ENCODE measurements around the gene KCNG2. TPM values are rescaled to one million over a fixed set of nuclear protein-coding genes. Genes with fewer than 3 reads are reported as not detected.

KCNG2 gene
- total RNA-seq, 4 donors from 2014 or later, result 0.41 to 6.7 TPM; not detected in 2

DNA sequence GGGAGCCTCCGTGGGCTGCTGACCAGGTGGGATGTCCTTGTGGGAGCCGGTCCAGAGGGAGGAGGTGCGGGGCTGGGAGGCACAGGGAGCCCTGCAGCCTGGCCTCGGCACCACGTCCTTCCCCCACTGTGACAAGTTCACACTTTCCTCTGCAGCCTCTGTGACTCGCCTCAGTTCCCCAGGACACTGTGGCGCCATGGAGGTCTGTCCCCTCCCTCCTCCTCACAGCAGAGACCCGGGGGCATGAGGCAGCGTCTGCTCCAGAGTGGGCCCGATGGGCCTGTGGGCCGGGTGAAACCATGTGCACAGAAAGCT, 27.3 kb upstream of the KCNG2 start:
- no peak overlapping the region for H3K27ac ChIP-seq
- no peaks in the 10 kb centered on the region for H3K36me3 ChIP-seq
- peaks cover 5% of the 10 kb centered on the region for H3K27me3 ChIP-seq
- intact Hi-C loops (cut with DNase I; ENCODE audit: low total_unique reads), result no loop called here
- no peaks in the 10 kb centered on the region for H3K9me3 ChIP-seq
- in situ Hi-C loops (cut with MboI; ENCODE audit: low pct_ligation_motif_present in 1 of 4, low pct_unique_long_range_greater_than_20kb in 1 of 4, low sequenced_read_pairs in 3 of 4), result no loop called here
- no peaks in the 10 kb centered on the region for H3K4me1 ChIP-seq
- DNase-seq, result peak; percentile 0
- TF ChIP-seq, protein P1, sequence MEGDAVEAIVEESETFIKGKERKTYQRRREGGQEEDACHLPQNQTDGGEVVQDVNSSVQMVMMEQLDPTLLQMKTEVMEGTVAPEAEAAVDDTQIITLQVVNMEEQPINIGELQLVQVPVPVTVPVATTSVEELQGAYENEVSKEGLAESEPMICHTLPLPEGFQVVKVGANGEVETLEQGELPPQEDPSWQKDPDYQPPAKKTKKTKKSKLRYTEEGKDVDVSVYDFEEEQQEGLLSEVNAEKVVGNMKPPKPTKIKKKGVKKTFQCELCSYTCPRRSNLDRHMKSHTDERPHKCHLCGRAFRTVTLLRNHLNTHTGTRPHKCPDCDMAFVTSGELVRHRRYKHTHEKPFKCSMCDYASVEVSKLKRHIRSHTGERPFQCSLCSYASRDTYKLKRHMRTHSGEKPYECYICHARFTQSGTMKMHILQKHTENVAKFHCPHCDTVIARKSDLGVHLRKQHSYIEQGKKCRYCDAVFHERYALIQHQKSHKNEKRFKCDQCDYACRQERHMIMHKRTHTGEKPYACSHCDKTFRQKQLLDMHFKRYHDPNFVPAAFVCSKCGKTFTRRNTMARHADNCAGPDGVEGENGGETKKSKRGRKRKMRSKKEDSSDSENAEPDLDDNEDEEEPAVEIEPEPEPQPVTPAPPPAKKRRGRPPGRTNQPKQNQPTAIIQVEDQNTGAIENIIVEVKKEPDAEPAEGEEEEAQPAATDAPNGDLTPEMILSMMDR (IDR thresholded peaks at IDR 0.05), result no peak
- TF ChIP-seq POLR2AphosphoS5 (IDR thresholded peaks at IDR 0.05) (no peak), EP300 (IDR thresholded peaks at IDR 0.05; ENCODE audit: low read depth) (no peak), POLR2A (IDR thresholded peaks at IDR 0.05) (no peak)
- H3K4me3 ChIP-seq, result no peak overlapping the region
- 30 to 73% methylated on average over 2 to 6 of the region's 11 CpGs for WGBS, 2 donors (ENCODE audit: low coverage in 1 of 2)

DNA sequence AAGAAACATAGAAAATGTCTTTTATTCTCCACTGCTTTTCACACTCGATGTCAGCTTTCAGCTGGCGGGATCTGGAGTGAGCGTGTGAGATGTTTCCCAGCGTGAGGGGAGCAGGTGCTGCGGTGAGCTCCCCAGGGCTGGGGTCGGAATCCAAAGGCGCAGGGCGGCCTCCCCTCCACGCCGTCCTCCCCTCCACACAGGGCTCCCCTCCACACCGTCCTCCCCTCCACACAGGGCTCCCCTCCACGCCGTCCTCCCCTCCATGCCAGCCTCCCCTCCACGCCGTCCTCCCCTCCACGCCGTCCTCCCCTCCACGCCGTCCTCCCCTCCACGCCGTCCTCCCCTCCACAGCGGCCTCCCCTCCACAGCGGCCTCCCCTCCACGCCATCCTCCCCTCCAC, 26.9 kb upstream of the KCNG2 start:
- Histone ChIP-seq H3K9me3 (no peaks in the 10 kb centered on the region), H3K27ac (no peak overlapping the region), H3K27me3 (peaks cover 5% of the 10 kb centered on the region), H3K4me1 (no peaks in the 10 kb centered on the region), H3K4me3 (no peak overlapping the region), H3K36me3 (no peaks in the 10 kb centered on the region)
- 60 to 95% methylated on average over 2 to 13 of the region's 24 CpGs for WGBS, 2 donors (ENCODE audit: low coverage in 1 of 2)
- intact Hi-C loops (cut with DNase I; ENCODE audit: low total_unique reads), result no loop called here
- in situ Hi-C loops (cut with MboI; ENCODE audit: low pct_ligation_motif_present in 1 of 4, low pct_unique_long_range_greater_than_20kb in 1 of 4, low sequenced_read_pairs in 3 of 4), result no loop called here
- no peak for TF ChIP-seq POLR2AphosphoS5 (IDR thresholded peaks at IDR 0.05)
- no peak for TF ChIP-seq POLR2A (IDR thresholded peaks at IDR 0.05)
- TF ChIP-seq, protein P1 (IDR thresholded peaks at IDR 0.05), result no peak
- TF ChIP-seq EP300 (IDR thresholded peaks at IDR 0.05; ENCODE audit: low read depth), result no peak
- peak; percentile 8 for DNase-seq

DNA sequence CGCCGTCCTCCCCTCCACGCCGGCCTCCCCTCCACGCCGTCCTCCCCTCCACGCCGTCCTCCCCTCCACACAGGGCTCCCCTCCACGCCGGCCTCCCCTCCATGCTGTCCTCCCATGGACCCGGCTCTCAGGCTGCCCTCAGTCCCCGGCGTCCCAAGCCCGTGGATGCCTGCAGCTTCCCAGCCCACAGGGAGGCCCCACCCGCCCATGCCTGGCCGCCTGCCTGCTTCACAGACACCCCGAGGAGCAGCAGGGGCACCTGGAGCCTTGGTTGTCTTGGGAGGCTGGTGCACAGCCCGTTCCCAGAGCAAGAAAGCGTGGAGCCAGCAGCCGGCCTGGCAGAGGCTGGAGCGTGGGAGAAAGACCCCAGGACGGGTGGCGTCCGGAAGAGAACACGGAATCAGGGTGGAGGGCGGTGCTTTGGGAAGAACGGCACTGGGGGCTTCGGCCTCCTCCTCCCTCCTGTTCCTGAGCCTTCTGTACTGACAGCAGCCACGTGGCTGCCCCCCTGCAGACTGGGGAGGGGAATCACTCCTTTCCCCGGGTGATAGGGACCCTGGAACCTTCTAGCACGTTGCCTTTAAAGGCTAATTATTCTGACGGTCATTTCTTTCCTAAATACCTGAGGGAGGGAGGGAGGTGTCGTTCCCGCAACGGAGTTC, 26.2 kb upstream of the KCNG2 start:
- Histone ChIP-seq H3K4me1 (no peaks in the 10 kb centered on the region), H3K36me3 (no peaks in the 10 kb centered on the region), H3K9me3 (no peaks in the 10 kb centered on the region), H3K4me3 (no peak overlapping the region), H3K27ac (no peak overlapping the region), H3K27me3 (peaks cover 5% of the 10 kb centered on the region)
- TF ChIP-seq, protein P1 (IDR thresholded peaks at IDR 0.05), result no peak
- no peak for TF ChIP-seq EP300 (IDR thresholded peaks at IDR 0.05; ENCODE audit: low read depth)
- TF ChIP-seq POLR2A (IDR thresholded peaks at IDR 0.05), result no peak
- no peak for TF ChIP-seq POLR2AphosphoS5 (IDR thresholded peaks at IDR 0.05)
- WGBS, 2 donors (ENCODE audit: low coverage in 1 of 2), result 75% methylated on average over 11 to 35 of the region's 35 CpGs
- in situ Hi-C loops (cut with MboI; ENCODE audit: low pct_ligation_motif_present in 1 of 4, low pct_unique_long_range_greater_than_20kb in 1 of 4, low sequenced_read_pairs in 3 of 4) (no loop called here), intact Hi-C loops (cut with DNase I; ENCODE audit: low total_unique reads) (no loop called here)
- peak; percentile 7 for DNase-seq

DNA sequence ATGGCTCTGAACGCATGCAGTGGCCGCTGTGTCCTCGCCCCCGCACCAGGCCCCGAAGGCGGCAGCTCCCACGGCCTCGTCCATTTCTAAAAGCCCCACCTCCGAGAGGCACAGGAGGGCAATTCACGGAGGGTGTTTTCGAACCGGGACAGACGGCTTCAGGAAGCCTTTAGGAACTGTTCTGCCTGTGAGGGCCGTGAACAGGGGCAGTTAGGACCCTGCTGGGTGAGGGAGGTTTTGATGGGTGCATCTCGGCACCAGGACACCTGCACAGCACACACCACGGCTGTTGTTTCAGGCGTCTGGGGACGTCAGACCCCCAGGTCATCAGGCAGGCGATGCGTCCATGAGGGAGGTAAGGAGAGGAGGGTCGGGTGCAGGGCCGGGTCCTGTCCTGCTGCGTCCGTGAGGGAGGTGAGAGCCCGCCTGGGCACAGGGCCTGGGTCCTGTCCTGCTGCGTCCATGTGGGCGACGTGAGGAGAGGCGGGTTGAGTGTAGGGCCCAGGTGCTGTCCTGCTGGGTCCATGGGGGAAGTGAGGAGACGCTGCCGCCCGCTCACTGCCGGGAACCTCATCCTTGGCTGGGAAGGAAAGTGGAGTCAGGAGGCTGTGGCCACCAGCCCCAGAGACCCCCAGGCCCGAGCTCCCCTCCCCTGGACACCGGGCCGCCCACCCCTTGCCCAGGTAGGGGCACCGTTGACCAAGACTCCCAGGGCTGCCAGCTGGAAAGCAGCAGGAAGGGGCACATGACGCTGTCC, 25.5 kb upstream of the KCNG2 start:
- no peaks in the 10 kb centered on the region for H3K4me1 ChIP-seq
- no peak overlapping the region for H3K4me3 ChIP-seq
- H3K27ac ChIP-seq, result no peak overlapping the region
- TF ChIP-seq, protein P1 (IDR thresholded peaks at IDR 0.05), result no peak
- TF ChIP-seq POLR2AphosphoS5 (IDR thresholded peaks at IDR 0.05), result no peak
- TF ChIP-seq POLR2A (IDR thresholded peaks at IDR 0.05), result no peak
- TF ChIP-seq EP300 (IDR thresholded peaks at IDR 0.05; ENCODE audit: low read depth), result no peak
- in situ Hi-C loops (cut with MboI; ENCODE audit: low pct_ligation_motif_present in 1 of 4, low pct_unique_long_range_greater_than_20kb in 1 of 4, low sequenced_read_pairs in 3 of 4) (no loop called here), intact Hi-C loops (cut with DNase I; ENCODE audit: low total_unique reads) (no loop called here)
- H3K27me3 ChIP-seq, result peaks cover 5% of the 10 kb centered on the region
- WGBS, 2 donors (ENCODE audit: low coverage in 1 of 2), result 84% methylated on average over 38 of the region's 38 CpGs; no CpG with 5 or more reads in 1 of the 2 donors
- no peaks in the 10 kb centered on the region for H3K9me3 ChIP-seq
- DNase-seq, result peak; percentile 5
- no peaks in the 10 kb centered on the region for H3K36me3 ChIP-seq

Measured in transverse colon (tissue), 4 donors.